ENCODE results near the gene S1PR1. TPM values are rescaled to one million over a fixed set of nuclear protein-coding genes. Genes with fewer than 3 reads are reported as not detected.

The S1PR1 gene
- total and polyA plus RNA-seq, 3 experiments from 2014 or later: 118 to 203 (median 123) TPM

DNA sequence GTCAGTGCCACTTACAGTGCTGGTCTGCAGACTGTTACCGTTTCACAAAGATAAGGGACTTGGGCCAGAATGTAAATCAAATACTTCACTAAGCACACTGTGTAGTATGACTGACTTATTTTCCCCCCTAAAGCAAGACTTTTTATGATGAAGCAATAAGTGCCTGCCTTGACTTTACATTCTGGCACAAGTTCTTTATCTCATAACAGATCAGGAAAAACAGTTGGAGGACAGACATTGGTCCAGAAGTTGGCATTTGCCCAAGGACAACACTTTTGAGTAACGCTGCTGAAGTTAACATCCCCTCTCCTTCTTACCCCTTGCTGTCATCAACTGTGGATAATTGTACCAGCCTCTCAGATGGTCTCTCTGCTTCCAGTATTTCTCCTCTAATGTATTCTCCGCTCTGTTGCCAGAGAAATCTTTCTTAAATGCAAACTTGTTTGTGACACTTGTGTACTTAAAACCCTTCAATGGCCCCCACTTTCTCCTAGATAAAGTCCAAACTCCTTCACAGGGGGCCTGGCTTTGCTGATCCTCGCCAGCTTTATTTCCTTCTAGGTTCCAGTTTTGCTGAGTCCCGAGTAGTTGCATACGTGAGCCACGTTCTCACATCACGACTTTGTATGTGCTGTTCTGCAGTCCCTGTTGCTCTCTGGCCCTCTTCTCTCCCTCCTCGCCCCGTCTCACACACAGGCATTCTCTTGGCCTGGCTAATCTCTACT is 45.7 kb downstream of the S1PR1 start:
- CTCF ChIA-PET: interaction anchor here (1.7 to 13.4 kb wide), 3 partner anchors 43 to 75 kb away, joined by 5 to 214 read pairs (median 36); partner anchors contain the start of gene S1PR1
- Mint-ChIP-seq H3K4me1 (peaks cover 92 to 96% (median 95%) of the 10 kb centered on the region in 3 donors), H3K27ac (peak overlapping the region; percentile 83 to 99 (median 96)), H3K36me3 (no peaks in the 10 kb centered on the region), H3K9me3 (no peaks in the 10 kb centered on the region), H3K4me3 (peak overlapping the region; percentile 3 to 82 (median 34)), H3K27me3 (no peaks in the 10 kb centered on the region)
- Histone ChIP-seq H3K27ac (ENCODE audit: low read depth, low read length) (no peak overlapping the region), H3K4me1 (ENCODE audit: insufficient read depth, low read length) (peaks cover 95% of the 10 kb centered on the region), H3K27me3 (ENCODE audit: insufficient read depth, low read length, poor library complexity, severe bottlenecking) (no peaks in the 10 kb centered on the region), H3K4me3 (ENCODE audit: low read length) (no peak overlapping the region), H3K9me3 (ENCODE audit: low read length) (no peaks in the 10 kb centered on the region), H3K36me3 (ENCODE audit: insufficient read depth, low read length) (no peaks in the 10 kb centered on the region)
- DNase-seq: no peak
- POLR2A ChIA-PET: interaction anchor here (0.9 kb wide), 1 partner anchor 48 kb away, joined by 4 read pairs; no protein-coding TSS in a partner anchor

DNA sequence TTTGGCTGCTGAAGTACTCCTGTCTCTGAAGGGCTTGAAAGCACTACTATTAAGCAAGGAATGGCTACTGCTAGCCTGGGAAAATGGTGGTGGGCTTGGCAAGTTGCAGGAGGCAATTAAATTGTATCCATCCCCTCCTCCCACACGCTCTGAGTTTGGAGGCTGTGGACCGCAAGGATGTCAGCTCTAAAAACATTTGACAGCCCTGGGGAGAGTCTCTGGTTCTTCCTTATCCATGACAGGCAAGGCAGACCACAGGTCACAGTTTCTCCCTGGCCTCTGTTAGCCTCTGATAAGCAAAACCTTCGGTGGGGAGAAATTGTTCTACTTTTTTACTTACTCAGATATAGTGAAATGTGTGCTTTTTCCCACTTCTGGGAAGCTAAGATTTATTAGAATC is 46.6 kb downstream of the S1PR1 start:
- Mint-ChIP-seq H3K27me3 (no peaks in the 10 kb centered on the region), H3K4me1 (peaks cover 90 to 95% (median 92%) of the 10 kb centered on the region in 3 donors), H3K4me3 (peak overlapping the region; percentile 19 to 86 (median 68)), H3K27ac (peak overlapping the region; percentile 83 to 99 (median 96)), H3K9me3 (no peaks in the 10 kb centered on the region), H3K36me3 (no peaks in the 10 kb centered on the region)
- H3K27ac ChIP-seq (ENCODE audit: low read depth, low read length): peak overlapping the region; percentile 40
- CTCF ChIA-PET: interaction anchor here (13.4 kb wide), 1 partner anchor 45 kb away, joined by 214 read pairs; the partner anchor contains the start of gene S1PR1
- no peaks in the 10 kb centered on the region for H3K27me3 ChIP-seq (ENCODE audit: insufficient read depth, low read length, poor library complexity, severe bottlenecking)
- POLR2A ChIA-PET: interaction anchor here (1.4 to 1.6 kb wide), 2 partner anchors 45 to 47 kb away, joined by 6 to 9 read pairs; no protein-coding TSS in a partner anchor
- no peaks in the 10 kb centered on the region for H3K9me3 ChIP-seq (ENCODE audit: low read length)
- peaks cover 94% of the 10 kb centered on the region for H3K4me1 ChIP-seq (ENCODE audit: insufficient read depth, low read length)
- H3K36me3 ChIP-seq (ENCODE audit: insufficient read depth, low read length): no peaks in the 10 kb centered on the region
- H3K4me3 ChIP-seq (ENCODE audit: low read length): peak overlapping the region; percentile 21
- no peak for DNase-seq

DNA sequence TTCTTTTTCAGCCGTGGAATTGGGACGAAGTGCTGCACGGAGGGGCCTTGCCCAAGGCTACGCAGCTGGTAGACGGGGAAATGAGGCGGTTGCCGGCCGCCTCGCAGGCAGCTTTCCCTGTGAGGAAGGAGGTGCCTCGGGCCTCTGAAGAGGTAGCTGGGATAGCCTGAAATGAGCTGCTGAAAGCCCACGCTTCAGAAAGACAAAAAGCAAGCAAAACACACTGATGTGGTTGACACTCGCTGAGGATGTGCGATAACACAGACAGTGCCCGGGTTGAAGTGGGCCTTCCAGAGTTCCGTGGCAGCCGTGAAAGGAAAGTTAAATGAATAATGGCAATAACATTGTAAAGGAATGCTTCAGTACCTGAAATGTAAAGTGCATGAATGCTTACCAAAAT is 47.2 kb downstream of the S1PR1 start:
- CTCF ChIA-PET: interaction anchor here (13.4 kb wide), 1 partner anchor 45 kb away, joined by 214 read pairs; the partner anchor contains the start of gene S1PR1
- peaks cover 94% of the 10 kb centered on the region for H3K4me1 ChIP-seq (ENCODE audit: insufficient read depth, low read length)

DNA sequence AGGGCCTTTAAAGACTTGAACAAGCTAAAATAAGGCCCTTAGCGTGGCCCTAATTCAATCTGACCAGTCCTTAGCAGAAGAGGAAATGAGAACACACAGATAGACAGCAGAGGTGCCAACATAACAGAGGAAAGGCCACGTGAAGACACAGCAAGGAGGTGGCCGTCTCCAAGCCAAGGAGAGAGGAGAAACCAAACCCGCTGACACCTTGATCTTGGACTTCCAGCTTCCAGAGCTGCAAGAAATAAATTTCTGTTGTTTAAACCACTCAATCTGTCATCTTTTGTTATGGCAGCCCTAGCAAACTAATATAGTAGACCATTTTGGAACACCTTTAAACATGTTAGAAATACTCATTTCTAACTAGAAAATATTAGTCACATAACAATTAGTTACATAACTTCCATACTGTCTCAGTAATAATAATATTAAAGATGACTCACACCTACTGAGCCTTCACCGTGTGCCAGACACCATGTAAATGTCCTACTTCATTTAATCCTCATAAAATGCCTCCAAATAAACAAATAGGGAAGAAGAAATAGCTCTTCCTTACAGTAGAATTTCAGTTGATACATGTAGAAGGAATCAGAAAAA is 47.9 kb downstream of the S1PR1 start:
- no peaks in the 10 kb centered on the region for H3K36me3 Mint-ChIP-seq
- H3K9me3 Mint-ChIP-seq: no peaks in the 10 kb centered on the region
- POLR2A ChIA-PET: interaction anchor here (0.6 to 1.6 kb wide), 4 partner anchors 40 to 358 kb away, joined by 4 to 9 read pairs (median 6); no protein-coding TSS in a partner anchor
- Histone ChIP-seq H3K36me3 (ENCODE audit: insufficient read depth, low read length) (no peaks in the 10 kb centered on the region), H3K9me3 (ENCODE audit: low read length) (no peaks in the 10 kb centered on the region), H3K4me1 (ENCODE audit: insufficient read depth, low read length) (peaks cover 89% of the 10 kb centered on the region), H3K27ac (ENCODE audit: low read depth, low read length) (peak overlapping the region; percentile 43), H3K27me3 (ENCODE audit: insufficient read depth, low read length, poor library complexity, severe bottlenecking) (no peaks in the 10 kb centered on the region), H3K4me3 (ENCODE audit: low read length) (peak overlapping the region; percentile 21)
- peak overlapping the region; percentile 44 to 86 (median 73) for H3K4me3 Mint-ChIP-seq
- H3K27ac Mint-ChIP-seq: peak overlapping the region; percentile 83 to 99 (median 96)
- DNase-seq: no peak
- H3K4me1 Mint-ChIP-seq: peaks cover 84 to 95% (median 87%) of the 10 kb centered on the region in 3 donors
- CTCF ChIA-PET: interaction anchor here (1.1 to 13.4 kb wide), 6 partner anchors 16 to 361 kb away, joined by 3 to 214 read pairs (median 18); partner anchors contain the start of gene S1PR1
- H3K27me3 Mint-ChIP-seq: no peaks in the 10 kb centered on the region

More for the DNA sequence above, 47.2 kb downstream of the S1PR1 start:
- Mint-ChIP-seq H3K9me3 (no peaks in the 10 kb centered on the region), H3K36me3 (no peaks in the 10 kb centered on the region), H3K4me1 (peaks cover 88 to 95% (median 92%) of the 10 kb centered on the region in 3 donors), H3K27me3 (no peaks in the 10 kb centered on the region), H3K4me3 (peak overlapping the region; percentile 44 to 86 (median 73)), H3K27ac (peak overlapping the region; percentile 83 to 99 (median 96))
- POLR2A ChIA-PET: interaction anchor here (1.4 to 1.6 kb wide), 2 partner anchors 45 to 48 kb away, joined by 6 to 9 read pairs; no protein-coding TSS in a partner anchor
- DNase-seq: peak; percentile 12 to 71 (median 61)
- Histone ChIP-seq H3K36me3 (ENCODE audit: insufficient read depth, low read length) (no peaks in the 10 kb centered on the region), H3K4me3 (ENCODE audit: low read length) (peak overlapping the region; percentile 21), H3K27me3 (ENCODE audit: insufficient read depth, low read length, poor library complexity, severe bottlenecking) (no peaks in the 10 kb centered on the region), H3K27ac (ENCODE audit: low read depth, low read length) (peak overlapping the region; percentile 43), H3K9me3 (ENCODE audit: low read length) (no peaks in the 10 kb centered on the region)

DNA sequence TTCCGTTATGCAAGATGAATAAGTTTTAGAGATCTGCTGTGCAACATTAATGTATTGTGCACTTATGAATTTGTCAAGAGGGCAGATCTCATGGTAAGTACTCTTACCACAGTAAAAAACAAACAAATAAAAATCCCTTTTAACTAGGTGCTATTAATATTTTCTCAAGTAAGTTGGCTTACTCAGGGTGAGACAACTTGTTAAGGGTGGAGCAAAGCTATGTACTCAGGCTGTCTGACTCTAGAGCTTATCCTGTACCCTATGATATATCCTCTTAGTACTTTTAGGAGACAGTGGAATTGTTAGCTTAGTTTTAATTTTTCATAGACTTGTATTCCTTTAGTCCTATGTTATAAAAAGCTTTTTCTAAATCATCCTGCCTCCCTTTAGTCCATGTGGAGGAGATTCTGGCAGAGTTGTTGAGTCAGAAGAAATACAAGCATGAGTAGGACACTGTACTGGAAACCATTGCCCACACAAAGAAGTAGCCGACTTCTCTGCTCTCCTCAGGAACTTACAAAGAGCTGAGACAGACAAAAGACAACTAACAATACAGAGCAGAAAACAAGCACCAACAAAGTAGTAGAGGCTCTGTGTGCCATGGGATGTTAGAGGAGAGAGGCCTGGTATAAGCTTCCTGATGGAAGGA is 49.2 kb downstream of the S1PR1 start:
- H3K36me3 Mint-ChIP-seq: no peaks in the 10 kb centered on the region
- no peaks in the 10 kb centered on the region for H3K9me3 Mint-ChIP-seq
- POLR2A ChIA-PET: interaction anchor here (1.0 to 1.6 kb wide), 2 partner anchors 42 to 47 kb away, joined by 3 to 5 read pairs; no protein-coding TSS in a partner anchor
- peaks cover 84% of the 10 kb centered on the region for H3K4me1 ChIP-seq (ENCODE audit: insufficient read depth, low read length)
- CTCF ChIA-PET: interaction anchor here (0.7 to 13.4 kb wide), 8 partner anchors 17 to 362 kb away, joined by 3 to 214 read pairs (median 4); partner anchors contain the start of gene S1PR1
- H3K4me1 Mint-ChIP-seq: peaks cover 78 to 92% (median 85%) of the 10 kb centered on the region in 3 donors
- no peak for DNase-seq
- no peak overlapping the region for H3K27ac ChIP-seq (ENCODE audit: low read depth, low read length)
- H3K4me3 Mint-ChIP-seq: peak overlapping the region in 2 of 7 donors; percentile 3 to 12
- peak overlapping the region; percentile 34 to 99 (median 91) for H3K27ac Mint-ChIP-seq
- no peaks in the 10 kb centered on the region for H3K9me3 ChIP-seq (ENCODE audit: low read length)
- no peaks in the 10 kb centered on the region for H3K27me3 ChIP-seq (ENCODE audit: insufficient read depth, low read length, poor library complexity, severe bottlenecking)
- no peaks in the 10 kb centered on the region for H3K36me3 ChIP-seq (ENCODE audit: insufficient read depth, low read length)
- no peaks in the 10 kb centered on the region for H3K27me3 Mint-ChIP-seq
- no peak overlapping the region for H3K4me3 ChIP-seq (ENCODE audit: low read length)

DNA sequence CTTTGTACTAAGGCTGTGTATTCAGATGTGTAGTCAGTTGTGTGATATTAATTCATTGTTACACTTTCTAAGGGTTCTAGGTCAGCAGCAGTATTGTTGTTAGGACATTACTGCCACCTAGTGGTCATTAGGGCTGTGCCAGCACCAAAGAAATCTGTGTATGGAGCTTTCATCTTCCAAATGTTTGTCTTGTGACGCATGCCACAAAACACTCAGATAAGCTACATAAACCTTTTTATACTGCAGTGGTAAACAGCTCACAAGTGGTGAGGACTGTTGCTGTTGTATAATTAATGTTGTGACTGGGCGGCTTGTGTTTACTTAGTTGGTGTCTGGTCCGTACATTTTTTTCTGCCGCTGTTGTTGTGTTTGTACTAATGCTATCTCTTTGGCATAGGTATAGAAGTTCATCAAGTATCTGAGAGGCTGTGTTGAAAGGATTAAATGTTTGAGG is 51.7 kb downstream of the S1PR1 start:
- POLR2A ChIA-PET: interaction anchor here (0.6 to 1.3 kb wide), 6 partner anchors 50 to 1186 kb away, joined by 3 to 15 read pairs (median 4); no protein-coding TSS in a partner anchor
- peaks cover 76% of the 10 kb centered on the region for H3K4me1 ChIP-seq (ENCODE audit: insufficient read depth, low read length)
- H3K4me3 ChIP-seq (ENCODE audit: low read length): peak overlapping the region; percentile 10
- H3K27me3 ChIP-seq (ENCODE audit: insufficient read depth, low read length, poor library complexity, severe bottlenecking): no peaks in the 10 kb centered on the region
- peak; percentile 32 to 75 (median 69) for DNase-seq
- peaks cover 67 to 83% (median 82%) of the 10 kb centered on the region in 3 donors for H3K4me1 Mint-ChIP-seq
- no peaks in the 10 kb centered on the region for H3K36me3 Mint-ChIP-seq
- peak overlapping the region in 7 of 8 donors; percentile 4 to 87 (median 78) for H3K27ac Mint-ChIP-seq
- no peaks in the 10 kb centered on the region for H3K27me3 Mint-ChIP-seq
- H3K9me3 Mint-ChIP-seq: no peaks in the 10 kb centered on the region
- peak overlapping the region in 3 of 7 donors; percentile 10 to 49 (median 21) for H3K4me3 Mint-ChIP-seq
- H3K27ac ChIP-seq (ENCODE audit: low read depth, low read length): no peak overlapping the region
- CTCF ChIA-PET: interaction anchor here (0.5 to 13.4 kb wide), 48 partner anchors 9 to 746 kb away, joined by 3 to 214 read pairs (median 4); partner anchors contain the start of genes EXTL2, S1PR1 and SLC30A7
- no peaks in the 10 kb centered on the region for H3K36me3 ChIP-seq (ENCODE audit: insufficient read depth, low read length)
- H3K9me3 ChIP-seq (ENCODE audit: low read length): no peaks in the 10 kb centered on the region

Measured in CD8-positive, alpha-beta memory T cell (primary cell).